ENCODE measurements around the gene FECH. TPM values are rescaled to one million over a fixed set of nuclear protein-coding genes. Genes with fewer than 3 reads are reported as not detected.

The FECH gene
- total RNA-seq, 4 donors from 2014 or later, result 24.1 to 37.2 (median 29.2) TPM

DNA sequence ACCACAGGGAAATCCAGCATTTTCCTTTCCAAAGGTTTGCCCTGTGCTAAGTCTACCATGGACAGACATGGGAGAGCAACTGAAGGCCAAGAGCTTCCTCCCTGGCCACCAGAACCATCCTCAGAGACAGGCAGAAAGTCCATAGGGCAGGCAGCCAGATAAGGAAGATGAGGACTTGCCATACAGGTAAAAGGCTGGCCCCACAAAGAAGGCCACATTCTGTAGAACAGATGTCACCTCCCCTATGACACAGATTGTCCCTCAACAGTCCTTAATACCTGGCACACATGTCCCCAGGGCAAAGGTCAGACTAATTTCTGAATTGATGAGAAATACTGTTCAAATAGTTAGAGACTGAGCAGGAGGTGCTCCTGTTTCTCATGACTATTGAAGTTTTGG is 52.0 kb downstream of the FECH start:
- H3K27me3 ChIP-seq, result peaks cover 0 to 6% (median 0%) of the 10 kb centered on the region in 4 donors
- no peaks in the 10 kb centered on the region for H3K36me3 ChIP-seq
- no peak overlapping the region for H3K27ac ChIP-seq (replicated peaks in 1 of 4)
- TF ChIP-seq POLR2A (IDR thresholded peaks at IDR 0.05; ENCODE audit: low read depth) (no peak), EP300 (IDR thresholded peaks at IDR 0.05) (no peak), POLR2AphosphoS5 (IDR thresholded peaks at IDR 0.05) (no peak), CTCF (IDR thresholded peaks at IDR 0.05) (no peak)
- no peaks in the 10 kb centered on the region for H3K9me3 ChIP-seq
- peaks cover 0 to 16% (median 6%) of the 10 kb centered on the region in 4 donors for H3K4me1 ChIP-seq
- intact Hi-C loops (cut with DNase I), result no loop called here
- H3K4me3 ChIP-seq, result no peak overlapping the region
- no peak for DNase-seq (ENCODE audit: extremely low spot score)

- H3K36me3 ChIP-seq, result no peaks in the 10 kb centered on the region
- WGBS, result 56% methylated on average over 4 of the region's 4 CpGs
- intact Hi-C loops (cut with DNase I), result no loop called here
- peaks cover 0 to 10% (median 0%) of the 10 kb centered on the region in 4 donors for H3K27me3 ChIP-seq
- H3K9me3 ChIP-seq, result no peaks in the 10 kb centered on the region
- peak overlapping the region in 1 of 4 donors; percentile 28 for H3K27ac ChIP-seq (replicated peaks in 1 of 4)
- peaks cover 0 to 16% (median 6%) of the 10 kb centered on the region in 4 donors for H3K4me1 ChIP-seq
- TF ChIP-seq EP300 (IDR thresholded peaks at IDR 0.05), result no peak
- TF ChIP-seq POLR2A (IDR thresholded peaks at IDR 0.05; ENCODE audit: low read depth), result no peak
- no peak for TF ChIP-seq CTCF (IDR thresholded peaks at IDR 0.05)
- no peak for TF ChIP-seq POLR2AphosphoS5 (IDR thresholded peaks at IDR 0.05)
- DNase-seq (ENCODE audit: extremely low spot score), result no peak
- H3K4me3 ChIP-seq, result no peak overlapping the region
Measured at GRCh38 chr18:57533868-57534510, 52.5 kb downstream of the FECH start.

GRCh38 chr18:57533006-57533867 is 53.3 kb downstream of the FECH start:
- Histone ChIP-seq H3K27me3 (peaks cover 0 to 5% (median 0%) of the 10 kb centered on the region in 4 donors), H3K4me3 (no peak overlapping the region), H3K36me3 (no peaks in the 10 kb centered on the region), H3K4me1 (peaks cover 0 to 16% (median 6%) of the 10 kb centered on the region in 4 donors), H3K27ac (replicated peaks in 1 of 4) (peak overlapping the region in 1 of 4 donors; percentile 28), H3K9me3 (no peaks in the 10 kb centered on the region)
- WGBS, result 45% methylated on average over 16 of the region's 16 CpGs
- no peak for DNase-seq (ENCODE audit: extremely low spot score)
- intact Hi-C loops (cut with DNase I), result no loop called here
- TF ChIP-seq POLR2AphosphoS5 (IDR thresholded peaks at IDR 0.05) (no peak), EP300 (IDR thresholded peaks at IDR 0.05) (no peak), CTCF (IDR thresholded peaks at IDR 0.05) (no peak), POLR2A (IDR thresholded peaks at IDR 0.05; ENCODE audit: low read depth) (no peak)

DNA sequence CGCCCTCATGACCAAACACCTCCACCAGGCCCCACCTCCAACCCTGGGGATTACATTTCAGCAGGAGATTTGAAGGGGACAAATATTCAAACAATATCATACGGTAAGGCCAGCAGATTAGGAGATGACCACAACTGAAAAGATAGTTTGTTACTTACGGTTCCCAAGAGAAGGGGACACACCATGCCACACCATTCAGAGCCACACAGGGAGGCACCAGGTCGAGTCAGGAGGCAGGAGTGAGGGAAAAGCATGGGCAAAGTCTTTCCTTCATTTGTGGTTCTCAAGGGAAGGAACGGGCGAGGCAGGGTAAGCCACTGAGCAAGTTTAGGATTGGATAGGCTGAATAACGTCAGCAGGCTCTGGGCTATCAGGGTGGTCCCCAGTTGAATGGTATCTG is 57.4 kb downstream of the FECH start:
- peaks cover 0 to 10% (median 4%) of the 10 kb centered on the region in 4 donors for H3K9me3 ChIP-seq
- no peaks in the 10 kb centered on the region for H3K36me3 ChIP-seq
- intact Hi-C loops (cut with DNase I), result no loop called here
- peaks cover 0 to 16% (median 6%) of the 10 kb centered on the region in 4 donors for H3K4me1 ChIP-seq
- H3K27me3 ChIP-seq, result peaks cover 0 to 5% (median 0%) of the 10 kb centered on the region in 4 donors
- WGBS, result 75% methylated on average over 7 of the region's 7 CpGs
- TF ChIP-seq EP300 (IDR thresholded peaks at IDR 0.05) (no peak), POLR2AphosphoS5 (IDR thresholded peaks at IDR 0.05) (no peak), CTCF (IDR thresholded peaks at IDR 0.05) (no peak), POLR2A (IDR thresholded peaks at IDR 0.05; ENCODE audit: low read depth) (no peak)
- no peak overlapping the region for H3K27ac ChIP-seq (replicated peaks in 1 of 4)
- no peak for DNase-seq (ENCODE audit: extremely low spot score)
- H3K4me3 ChIP-seq, result no peak overlapping the region

Measured in esophagus muscularis mucosa (tissue), 4 donors.